ENCODE data around the gene SORCS2. TPM values are rescaled to one million over a fixed set of nuclear protein-coding genes. Genes with fewer than 3 reads are reported as not detected.
A peak's percentile ranks its signal among the peaks of the same experiment; 100 is the strongest.

Gene SORCS2
- total RNA-seq, 1 donor, result under 0.01 TPM

DNA sequence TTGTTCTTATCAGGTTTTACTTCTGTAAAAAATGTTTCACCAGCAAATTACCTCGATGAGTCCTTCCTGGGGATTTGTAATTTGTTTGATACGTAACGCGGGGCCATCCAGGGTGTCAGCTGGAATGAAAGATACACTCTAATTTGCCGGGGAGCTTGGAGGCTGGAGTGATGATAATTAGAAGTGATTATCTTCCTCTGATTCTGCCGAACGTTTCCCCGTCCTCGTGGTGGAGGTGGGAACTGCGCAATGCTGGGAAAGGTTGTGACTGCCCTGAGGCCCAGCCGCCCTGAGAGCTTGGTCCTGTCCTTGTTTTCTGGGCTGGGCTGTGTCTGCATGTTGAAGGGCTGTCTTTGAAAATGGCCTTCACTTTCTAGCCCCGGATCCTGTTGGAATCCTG lies 48.0 kb downstream of the SORCS2 start:
- DNase-seq (ENCODE audit: low read depth in 2 of 3, low spot score in 2 of 3), result no peak

DNA sequence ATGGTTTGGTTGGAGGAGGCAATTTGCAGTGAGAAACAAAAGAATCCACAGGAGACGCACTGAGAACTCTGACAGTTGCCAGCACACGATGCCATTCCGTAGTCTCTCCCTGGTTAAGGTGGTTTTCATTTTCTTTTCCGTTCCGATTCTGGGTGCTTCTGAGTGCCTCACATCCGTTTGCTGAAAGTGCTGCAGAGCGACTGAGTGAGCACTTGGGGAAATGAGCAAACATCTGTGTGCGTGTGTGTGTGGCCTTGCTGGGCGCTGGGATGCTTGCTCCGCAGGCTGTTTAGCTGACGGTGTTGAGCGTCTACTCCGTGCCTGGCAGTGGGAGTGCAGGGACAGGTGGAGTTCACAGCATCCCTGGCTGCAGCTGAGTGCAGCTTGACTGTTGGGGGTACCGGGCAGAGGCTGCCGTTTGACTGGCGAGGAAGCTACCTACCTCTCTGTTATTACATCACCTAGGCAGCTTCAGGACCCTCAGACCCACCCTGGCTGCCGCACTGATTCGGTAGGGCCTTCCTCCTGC lies 49.3 kb downstream of the SORCS2 start:
- DNase-seq (ENCODE audit: low read depth in 2 of 3, low spot score in 2 of 3), result no peak

DNA sequence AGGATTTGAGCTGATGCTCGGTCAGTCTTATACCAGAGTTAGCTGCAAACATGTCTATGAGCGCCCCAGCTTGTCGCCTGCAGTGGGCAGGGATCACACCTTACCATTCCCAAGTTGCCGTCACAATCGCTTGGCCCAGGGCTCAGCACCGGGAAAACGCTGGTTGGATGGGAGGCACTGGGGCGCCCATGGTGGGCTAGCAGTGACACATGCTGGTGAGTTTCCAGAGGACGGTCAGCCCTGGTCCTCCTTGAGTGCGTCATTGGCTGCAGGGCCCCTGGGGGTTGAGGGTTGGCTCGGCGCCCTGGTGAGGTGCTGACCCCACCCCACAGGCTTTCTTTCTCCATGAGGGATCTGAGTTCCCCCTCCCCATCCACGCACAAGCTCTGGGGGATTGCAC lies 50.4 kb downstream of the SORCS2 start:
- DNase-seq (ENCODE audit: low read depth in 2 of 3, low spot score in 2 of 3), result no peak

DNA sequence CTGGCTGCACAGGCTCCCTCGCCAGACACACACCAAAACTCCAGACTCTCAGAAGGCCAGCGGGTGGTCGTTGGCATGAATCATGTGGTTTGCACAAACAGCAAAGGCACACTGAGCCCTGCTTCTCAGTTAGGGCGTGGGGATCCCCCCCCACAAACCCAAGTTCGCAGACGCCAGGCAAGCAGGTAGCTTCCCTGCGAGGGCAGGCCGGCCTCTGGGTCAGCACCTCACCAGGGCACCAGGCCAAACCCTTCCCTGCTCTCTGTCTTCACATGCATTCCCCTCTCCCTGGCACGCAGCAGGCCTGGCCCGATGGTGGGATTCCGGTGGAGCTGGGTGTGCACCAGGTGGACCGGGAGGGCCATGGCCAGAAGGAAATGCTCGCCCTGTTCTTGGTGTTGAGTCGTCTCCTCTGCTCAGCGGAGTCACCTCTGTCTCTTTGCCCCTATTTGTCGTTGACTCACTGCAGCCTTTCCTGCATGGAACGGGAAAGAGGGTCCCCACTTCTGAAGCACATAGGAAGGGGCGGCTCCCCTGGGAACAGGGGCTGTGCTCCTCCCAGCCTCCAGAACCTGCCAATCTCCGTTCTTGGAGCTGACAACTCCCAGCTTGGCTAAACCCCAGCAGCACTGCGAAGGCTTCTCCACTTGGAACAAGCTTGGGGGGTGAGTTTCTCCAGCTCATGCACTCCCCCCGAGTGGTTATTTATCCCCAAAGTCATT lies 51.4 kb downstream of the SORCS2 start:
- no peak for DNase-seq (ENCODE audit: low read depth in 2 of 3, low spot score in 2 of 3)

DNA sequence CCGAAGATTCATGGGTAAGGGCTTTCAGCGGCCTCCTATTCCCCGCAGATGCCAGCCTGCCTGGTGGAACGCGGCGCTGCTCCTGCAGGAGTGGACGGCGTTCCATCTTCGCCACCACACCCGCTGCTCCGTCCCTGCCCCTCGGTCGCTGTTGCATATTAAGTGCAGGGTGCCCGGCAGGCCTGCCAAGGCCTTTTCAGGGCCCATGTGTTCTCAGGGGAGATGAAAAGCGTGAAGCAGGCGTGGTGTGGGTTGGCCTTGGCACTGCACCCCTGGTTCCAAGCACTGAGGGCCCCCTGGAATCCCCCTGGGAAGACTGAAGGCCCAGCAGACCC lies 52.0 kb downstream of the SORCS2 start:
- no peak for DNase-seq (ENCODE audit: low read depth in 2 of 3, low spot score in 2 of 3)

DNA sequence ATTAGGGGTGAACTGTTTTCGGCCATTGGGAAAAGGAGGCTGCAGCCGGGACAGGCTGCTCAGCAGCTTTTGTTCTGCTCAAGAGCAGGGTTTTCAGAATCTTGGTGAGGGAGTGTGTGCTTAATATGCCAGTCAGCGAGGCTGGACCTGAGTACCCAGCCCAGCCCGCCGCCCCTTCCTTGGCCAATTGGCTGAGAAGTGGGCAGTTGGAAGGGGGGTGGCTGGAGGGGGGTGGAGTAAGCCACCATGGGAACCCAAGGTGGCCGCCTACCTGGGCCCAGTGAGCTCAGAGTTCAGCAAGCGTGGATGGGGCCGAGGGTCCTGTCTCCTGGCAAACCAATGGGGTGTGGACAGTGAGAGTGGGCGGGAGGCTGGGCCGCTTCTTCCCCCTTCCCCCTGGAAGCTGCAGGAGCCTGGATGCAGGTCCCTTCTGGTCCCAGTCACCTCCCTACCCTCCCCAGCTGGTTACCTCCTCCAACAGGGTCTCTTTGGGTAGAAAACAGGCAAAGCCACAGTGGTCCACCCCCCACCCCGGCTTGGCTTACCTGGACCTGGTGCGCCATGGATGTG lies 52.5 kb downstream of the SORCS2 start:
- DNase-seq (ENCODE audit: low read depth in 2 of 3, low spot score in 2 of 3), result no peak

DNA sequence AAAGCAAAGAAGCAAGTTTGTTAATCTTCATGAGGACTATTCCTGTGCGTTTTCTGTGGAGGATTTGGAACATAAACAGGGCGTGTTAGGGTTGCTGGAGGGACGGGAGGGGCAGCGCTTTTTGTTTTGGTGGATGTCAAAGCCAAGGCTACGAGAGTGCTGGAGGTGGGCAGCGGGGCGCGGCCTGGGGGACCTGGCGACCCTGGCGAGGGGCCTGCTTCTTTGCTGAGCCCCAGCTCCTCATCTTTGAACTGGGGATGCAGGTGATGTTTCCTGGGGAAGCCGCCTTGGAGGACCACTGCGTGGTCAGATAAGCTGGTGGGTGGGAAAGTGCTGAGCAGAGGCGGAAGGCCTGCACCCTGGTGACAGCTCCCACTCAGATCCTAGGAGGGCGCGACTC lies 55.2 kb downstream of the SORCS2 start:
- no peak for DNase-seq (ENCODE audit: low read depth in 2 of 3, low spot score in 2 of 3)

DNA sequence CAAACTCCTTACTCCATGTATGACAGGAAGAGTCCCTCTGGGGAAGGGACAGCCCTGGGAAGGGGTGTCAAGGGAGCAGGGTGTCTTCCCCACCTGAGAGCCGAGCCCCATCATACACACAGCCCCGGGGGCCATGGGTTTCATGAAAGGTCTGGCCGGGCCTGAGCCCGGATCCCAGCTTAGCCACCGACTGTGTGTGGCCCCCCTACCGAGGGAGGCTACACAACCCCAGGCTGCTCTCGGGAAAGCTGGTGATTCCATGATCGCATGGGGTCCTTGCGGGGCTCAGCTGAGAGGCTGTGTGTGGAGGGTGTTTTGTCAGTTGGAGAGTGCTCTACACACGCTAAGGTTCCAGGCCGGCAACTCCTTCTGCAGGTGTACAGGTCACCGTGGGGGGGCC lies 55.6 kb downstream of the SORCS2 start:
- no peak for DNase-seq (ENCODE audit: low read depth in 2 of 3, low spot score in 2 of 3)

DNA sequence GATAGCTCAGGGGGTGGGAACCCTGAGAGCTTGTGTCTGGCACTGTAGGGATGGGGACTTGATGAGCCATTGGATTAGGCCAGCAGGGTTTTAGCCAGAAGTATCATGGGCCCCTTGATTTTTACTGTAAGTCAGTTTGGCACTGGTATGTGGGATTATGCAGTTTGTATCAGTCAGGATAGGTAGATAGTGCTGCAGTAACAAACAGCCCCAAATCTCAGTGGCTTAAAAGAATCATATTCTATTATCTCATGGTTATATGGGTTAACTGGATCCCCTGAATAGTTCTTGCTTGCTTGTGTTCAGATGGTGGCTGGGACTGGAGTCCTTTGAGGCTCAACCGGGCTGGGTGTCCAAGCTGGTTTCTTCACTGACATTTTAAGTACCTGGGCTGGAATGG lies 56.5 kb downstream of the SORCS2 start:
- DNase-seq (ENCODE audit: low read depth in 2 of 3, low spot score in 2 of 3), result no peak

DNA sequence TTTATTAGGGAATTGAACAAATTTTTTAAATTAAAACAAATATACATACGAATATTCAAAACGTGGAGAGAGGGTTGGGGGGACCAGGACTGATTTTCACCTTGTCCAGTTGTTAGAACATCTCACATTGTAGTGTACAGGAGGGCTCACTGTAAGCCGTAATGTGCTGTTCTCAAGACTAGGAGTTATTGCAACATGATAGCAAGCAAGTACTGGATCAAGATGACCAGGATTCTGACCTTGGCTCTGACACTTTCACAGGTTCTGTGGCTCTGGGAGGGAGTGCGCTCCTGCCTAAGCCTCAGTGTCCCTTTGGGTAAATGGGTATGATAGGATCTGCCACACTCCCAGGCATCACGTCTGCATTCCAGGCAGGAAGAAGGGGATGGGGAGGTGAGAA lies 59.0 kb downstream of the SORCS2 start:
- no peak for DNase-seq (ENCODE audit: low read depth in 2 of 3, low spot score in 2 of 3)

DNA sequence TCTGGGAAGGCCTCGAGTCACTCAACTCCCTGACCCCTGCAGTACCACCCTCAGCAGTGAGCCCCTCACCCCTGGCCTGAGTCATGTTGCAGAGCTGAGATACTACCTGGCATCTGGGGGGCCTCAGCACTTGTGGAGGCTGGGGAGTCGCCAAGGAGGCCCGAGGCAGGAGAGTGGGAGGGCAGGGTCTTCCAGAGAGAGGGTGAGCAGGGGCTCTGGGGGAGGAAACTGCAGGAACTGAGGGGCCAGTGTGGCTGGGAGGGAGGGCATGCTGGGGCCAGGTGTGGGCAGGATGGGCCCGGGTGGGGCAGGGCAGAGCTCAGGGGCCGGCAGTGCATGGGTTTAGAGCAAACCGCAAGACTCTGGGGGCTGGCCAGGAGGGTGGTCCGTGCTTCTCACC lies 59.7 kb downstream of the SORCS2 start:
- DNase-seq (ENCODE audit: low read depth in 2 of 3, low spot score in 2 of 3), result no peak

DNA sequence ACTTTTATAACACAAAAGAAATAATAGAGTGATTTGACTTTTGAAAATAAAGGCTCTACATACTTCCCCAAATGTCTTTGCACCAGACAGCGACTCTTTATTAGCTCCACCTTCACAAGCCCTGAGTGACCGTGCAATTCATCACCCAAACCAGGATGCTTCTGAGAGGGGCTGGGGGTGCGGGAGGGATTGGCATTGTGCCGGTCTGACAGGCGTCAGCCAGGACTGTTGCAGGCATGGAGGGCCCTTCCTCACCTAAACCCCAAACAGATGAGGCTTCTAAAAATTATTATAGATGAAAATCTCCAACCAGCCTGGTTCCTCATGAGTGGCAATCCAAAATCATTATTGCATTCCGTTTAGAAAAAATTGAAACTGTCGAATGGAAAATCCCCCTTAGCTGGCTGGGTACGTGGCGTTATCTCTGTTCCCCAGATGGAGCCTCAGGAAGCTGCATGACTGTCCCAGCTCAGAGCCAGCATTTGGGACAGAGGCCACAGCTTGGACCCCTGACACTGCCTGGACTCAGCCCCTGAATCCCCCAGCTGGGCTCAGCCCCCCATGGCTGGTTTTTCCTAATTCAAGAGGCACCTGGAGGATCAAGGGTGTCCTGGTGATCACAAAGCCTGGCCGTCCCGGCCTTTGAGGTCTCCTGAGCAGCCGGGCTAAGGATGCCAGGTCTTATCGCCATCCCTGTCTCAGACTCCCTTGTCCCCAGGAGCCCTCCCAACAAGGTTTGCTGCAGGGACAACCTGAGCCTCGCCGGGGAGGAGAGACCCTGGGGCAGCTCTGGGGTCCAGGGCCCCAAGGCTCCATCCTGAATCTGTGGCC lies 60.4 kb downstream of the SORCS2 start:
- peak in 2 of 3 donors; percentile 14 to 22 for DNase-seq (ENCODE audit: low read depth in 2 of 3, low spot score in 2 of 3)

DNA sequence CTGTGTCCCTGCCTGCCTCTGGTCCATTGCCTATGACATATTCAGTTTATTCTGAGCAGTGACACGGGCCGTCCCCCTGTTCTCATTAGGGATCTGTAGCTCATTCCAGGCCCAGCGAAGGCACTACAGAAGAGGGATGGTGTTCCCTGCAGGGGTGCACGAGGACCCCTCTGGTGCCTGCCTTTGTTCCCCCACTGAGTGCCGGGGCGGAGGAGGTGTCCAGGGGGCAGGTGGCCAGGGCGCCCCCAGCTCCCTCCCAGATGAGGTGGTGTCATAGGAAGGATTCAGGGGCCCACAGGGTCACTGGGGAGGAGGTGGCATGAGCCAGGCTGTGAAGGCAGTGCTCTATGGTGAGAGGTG lies 61.0 kb downstream of the SORCS2 start:
- no peak for DNase-seq (ENCODE audit: low read depth in 2 of 3, low spot score in 2 of 3)

DNA sequence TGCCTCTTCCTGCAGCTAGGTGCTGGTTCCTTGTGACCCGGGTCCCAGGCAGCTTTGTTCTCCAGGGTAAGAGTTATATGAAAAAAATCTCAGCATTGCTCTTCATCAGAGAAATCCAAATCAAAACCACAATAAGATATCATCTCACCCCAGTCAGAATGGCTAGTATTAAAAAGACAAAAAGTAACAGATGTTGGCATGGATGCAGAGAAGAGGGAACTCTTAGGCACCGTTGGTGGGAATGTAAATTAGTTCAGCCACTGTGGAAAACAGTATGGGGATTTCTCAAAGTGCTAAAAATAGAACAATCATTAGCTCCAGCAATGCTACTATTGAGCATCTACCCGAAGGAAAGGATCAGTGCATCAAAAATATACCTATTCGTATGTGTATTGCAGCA lies 61.5 kb downstream of the SORCS2 start:
- DNase-seq (ENCODE audit: low read depth in 2 of 3, low spot score in 2 of 3), result no peak

DNA sequence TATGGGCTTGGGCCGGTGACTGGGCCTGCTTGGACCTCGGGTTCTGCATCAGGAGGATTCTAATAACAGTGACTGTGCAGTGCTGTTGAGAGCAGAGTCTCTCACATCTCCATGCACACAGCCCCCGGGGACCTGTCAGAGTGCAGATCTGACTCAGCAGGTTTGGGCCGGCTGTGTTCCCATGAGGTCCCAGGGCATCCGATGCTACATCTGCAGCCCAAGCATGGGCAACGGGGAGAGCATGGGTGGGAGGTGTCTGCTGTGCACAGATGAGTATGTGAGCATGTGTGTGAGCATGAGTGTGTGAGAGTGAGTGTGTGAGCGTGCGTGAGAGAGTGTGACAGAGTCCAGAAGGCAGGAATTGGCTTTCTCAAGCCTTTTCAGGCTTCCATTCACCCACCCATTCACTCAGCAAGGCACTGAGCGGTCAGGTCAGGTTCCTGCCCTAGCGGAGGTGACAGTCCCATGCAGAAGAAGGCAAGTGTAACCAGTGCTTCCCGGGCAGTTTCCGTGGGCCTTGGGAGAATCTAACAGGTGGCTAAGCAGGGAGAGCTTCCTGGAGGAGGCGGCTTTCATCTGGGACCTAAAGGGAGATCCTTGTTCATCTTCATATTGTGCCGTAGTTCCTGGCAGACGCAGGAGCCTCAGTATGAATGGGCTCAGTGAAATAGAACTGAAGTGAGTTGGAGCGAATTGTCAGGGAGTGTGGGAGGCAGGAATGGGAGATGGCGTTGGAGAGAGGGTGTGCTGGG lies 62.6 kb downstream of the SORCS2 start:
- no peak for DNase-seq (ENCODE audit: low read depth in 2 of 3, low spot score in 2 of 3)

DNA sequence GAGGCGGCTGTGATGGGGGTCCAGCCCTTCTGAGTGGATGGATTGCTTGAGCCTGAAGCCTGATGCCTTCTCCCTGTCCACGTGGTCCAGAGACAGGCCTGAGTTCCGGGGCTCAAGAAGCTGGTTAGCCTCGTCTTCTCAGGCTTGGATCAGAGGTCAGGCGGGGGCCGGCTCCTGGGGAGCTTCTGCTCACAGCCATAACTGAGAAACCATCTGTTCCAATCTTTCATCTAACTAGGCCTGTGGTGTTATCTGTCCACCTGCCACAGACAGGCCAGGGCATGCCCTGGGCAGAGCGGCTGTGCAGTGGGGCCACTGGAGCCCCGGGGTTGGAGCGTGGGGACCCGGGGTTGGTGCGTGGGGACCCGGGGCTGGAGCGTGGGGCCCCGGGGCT lies 63.1 kb downstream of the SORCS2 start:
- no peak for DNase-seq (ENCODE audit: low read depth in 2 of 3, low spot score in 2 of 3)

DNA sequence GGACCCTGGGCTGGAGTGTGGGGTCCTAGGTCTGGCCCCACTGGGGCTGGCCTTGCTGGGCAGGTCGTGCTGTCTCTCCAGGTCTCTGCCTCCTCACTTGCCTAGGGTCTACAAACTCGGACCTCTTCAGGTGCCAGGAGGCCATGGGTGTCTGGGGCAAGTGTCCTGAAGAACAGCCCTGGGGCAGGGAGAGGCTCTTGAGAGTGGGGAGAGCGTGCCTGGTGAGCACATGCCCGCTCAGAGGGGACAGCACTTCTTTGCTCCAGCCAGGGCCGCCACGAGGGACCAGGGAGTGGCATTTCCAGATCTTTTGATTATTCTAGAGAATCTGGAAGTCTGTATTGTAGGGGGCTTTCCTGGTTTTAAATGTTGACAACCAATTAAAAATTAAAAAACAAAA lies 63.7 kb downstream of the SORCS2 start:
- no peak for DNase-seq (ENCODE audit: low read depth in 2 of 3, low spot score in 2 of 3)

DNA sequence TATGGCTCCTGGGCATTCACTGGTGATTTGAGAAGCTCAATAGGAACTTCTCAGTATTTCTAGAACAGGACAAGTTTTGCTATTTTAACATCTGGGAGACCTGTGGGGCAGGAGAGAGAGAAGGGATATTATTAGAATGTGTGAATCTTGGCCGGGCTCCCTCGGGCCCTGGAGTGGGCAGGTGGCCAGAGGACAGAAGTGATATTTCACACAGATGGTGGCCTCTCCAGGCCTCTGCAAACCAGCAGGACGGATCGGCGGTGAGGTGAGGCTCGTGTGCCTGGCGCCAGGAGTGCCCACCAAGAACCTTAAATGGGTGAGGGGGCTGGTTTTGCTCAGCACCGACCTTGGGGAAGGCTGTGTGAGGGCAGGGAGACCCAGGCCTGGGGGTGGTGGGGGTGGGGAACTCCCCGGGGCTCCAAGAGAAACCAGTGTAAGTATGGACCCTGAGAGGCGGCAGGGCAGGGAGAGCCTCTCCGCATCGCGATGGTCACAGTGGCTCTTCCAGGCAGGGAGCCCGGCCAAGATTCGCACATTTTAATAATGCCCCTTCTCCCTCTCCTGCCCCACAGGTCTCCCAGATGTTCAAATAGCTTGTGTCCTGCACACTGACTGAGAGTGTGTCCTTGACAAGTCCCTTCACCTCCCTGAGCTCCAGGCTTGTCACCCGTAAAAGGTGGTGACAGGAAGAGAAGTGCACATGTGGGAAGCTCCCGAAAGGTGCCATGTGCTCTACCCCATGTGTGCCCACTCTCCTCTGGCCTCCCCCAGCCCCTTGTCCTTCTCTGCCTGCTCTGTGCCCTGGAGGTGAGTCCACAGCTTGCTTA lies 64.9 kb downstream of the SORCS2 start:
- no peak for DNase-seq (ENCODE audit: low read depth in 2 of 3, low spot score in 2 of 3)

DNA sequence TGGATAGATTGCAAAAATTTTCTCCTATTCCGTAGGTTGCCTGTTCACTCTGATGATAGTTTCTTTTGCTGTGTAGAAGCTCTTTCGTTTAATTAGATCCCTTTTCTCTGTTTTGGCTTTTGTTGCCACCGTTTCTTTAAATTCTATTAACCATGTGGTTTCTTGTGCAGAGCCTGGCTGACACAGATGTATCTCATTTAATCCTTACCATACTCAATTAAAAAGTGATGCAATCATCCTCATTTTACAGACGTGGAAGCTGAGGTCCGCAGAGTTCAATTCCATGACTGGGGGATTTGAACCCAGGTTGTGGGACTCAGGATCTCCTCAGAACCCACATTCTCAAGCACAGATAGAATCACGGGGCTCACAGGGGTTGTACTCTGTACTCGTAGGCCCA lies 66.7 kb downstream of the SORCS2 start:
- no peak for DNase-seq (ENCODE audit: low read depth in 2 of 3, low spot score in 2 of 3)

DNA sequence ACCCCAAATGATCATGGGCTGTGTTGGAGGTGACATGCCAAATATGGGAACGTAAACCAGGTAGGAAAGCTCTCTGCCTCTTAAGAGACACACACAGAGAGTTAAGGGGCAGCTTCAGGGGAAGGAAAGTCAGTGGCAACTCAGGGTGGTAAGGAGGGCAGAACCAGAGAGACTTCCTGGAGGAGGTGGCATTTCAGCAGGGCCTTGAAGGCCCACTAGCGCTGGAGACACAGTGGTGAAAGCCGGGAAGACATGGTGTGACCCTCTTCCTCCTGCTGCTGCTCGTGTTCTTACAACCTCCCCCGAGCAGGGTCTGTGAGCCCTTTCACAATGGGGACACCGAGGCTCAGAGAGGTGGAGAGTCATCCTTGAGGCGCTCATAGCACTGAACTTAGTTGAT lies 68.2 kb downstream of the SORCS2 start:
- DNase-seq (ENCODE audit: low read depth in 2 of 3, low spot score in 2 of 3), result no peak

Measured in hematopoietic multipotent progenitor cell (in vitro differentiated cells).